Muscle of arm (tissue), 12 donors: ENCODE data around the gene FAM117B. TPM values are rescaled to one million over a fixed set of nuclear protein-coding genes. Genes with fewer than 3 reads are reported as not detected.

Source experiments
- DNase-seq: peaks from one replicate; pipeline ENCODE4 v3.0.0-alpha.2; 2013
- polyA plus RNA-seq, 12 donors: library from polyadenylated mRNA; unstranded; fragments of 120-200 nt; gene quantifications; one replicate each; pipeline ENCODE4 v1.2.1, GENCODE V29; 2013; ENCODE audit not compliant: insufficient read length in 12 of 12

The FAM117B gene
- polyA plus RNA-seq, 12 donors, result 3.1 to 6.5 (median 3.9) TPM; not detected in 1

GRCh38 chr2:202808754-202809153 lies 174.0 kb downstream of the FAM117B start:
- no peak for DNase-seq

DNA sequence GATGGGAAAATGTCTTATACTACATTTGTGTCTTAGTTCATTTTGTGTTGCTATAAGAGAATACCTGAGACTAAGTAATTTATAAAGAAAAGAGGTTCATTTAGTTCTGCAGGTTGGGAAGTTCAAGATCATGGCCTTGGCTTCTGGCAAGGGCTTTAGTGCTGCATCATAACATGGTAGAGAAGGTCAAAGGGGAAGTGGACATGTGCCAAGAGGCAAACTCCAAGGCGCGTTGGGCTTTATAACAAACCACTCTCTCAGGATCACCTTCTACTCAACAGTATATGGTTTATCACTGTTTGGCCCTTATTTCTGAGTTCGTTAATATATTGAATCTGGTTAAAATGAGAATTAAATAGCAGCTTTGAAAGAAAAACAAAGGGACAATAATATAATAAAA lies 178.6 kb downstream of the FAM117B start:
- DNase-seq, result no peak

- no peak for DNase-seq
These were observed 179.5 kb downstream of the FAM117B start for GRCh38 chr2:202814226-202814625.

- DNase-seq, result no peak
These were observed 181.0 kb downstream of the FAM117B start for GRCh38 chr2:202815548-202816360.

- no peak for DNase-seq
These were observed 183.0 kb downstream of the FAM117B start for GRCh38 chr2:202817771-202818170.

- no peak for DNase-seq
These were observed 183.6 kb downstream of the FAM117B start for GRCh38 chr2:202818321-202818720.

Other genes starting within 250 kb of the FAM117B start
- 10 to 100 TPM in 8 of 12 donors, 1 to 10 TPM in 3, not detected in 1; 8.6 to 21.9 (median 13.1) TPM for gene ICA1L, start 236.8 kb downstream of the FAM117B start, polyA plus RNA-seq